GM10266 (cell line): ENCODE data around the gene CLEC4M.

Experiments used
- DNase-seq: peaks from one replicate; pipeline ENCODE4 v3.0.0; 2012; ENCODE audit errors: extremely low spot score
- CTCF ChIP-seq: IDR thresholded peaks from 2 replicates; pipeline ENCODE4 v1.5.1; 2012; ENCODE audit warnings: mild to moderate bottlenecking, low read depth; ENCODE audit not compliant: control insufficient read depth, insufficient read depth; ENCODE audit errors: missing control alignments

CLEC4M gene

DNA sequence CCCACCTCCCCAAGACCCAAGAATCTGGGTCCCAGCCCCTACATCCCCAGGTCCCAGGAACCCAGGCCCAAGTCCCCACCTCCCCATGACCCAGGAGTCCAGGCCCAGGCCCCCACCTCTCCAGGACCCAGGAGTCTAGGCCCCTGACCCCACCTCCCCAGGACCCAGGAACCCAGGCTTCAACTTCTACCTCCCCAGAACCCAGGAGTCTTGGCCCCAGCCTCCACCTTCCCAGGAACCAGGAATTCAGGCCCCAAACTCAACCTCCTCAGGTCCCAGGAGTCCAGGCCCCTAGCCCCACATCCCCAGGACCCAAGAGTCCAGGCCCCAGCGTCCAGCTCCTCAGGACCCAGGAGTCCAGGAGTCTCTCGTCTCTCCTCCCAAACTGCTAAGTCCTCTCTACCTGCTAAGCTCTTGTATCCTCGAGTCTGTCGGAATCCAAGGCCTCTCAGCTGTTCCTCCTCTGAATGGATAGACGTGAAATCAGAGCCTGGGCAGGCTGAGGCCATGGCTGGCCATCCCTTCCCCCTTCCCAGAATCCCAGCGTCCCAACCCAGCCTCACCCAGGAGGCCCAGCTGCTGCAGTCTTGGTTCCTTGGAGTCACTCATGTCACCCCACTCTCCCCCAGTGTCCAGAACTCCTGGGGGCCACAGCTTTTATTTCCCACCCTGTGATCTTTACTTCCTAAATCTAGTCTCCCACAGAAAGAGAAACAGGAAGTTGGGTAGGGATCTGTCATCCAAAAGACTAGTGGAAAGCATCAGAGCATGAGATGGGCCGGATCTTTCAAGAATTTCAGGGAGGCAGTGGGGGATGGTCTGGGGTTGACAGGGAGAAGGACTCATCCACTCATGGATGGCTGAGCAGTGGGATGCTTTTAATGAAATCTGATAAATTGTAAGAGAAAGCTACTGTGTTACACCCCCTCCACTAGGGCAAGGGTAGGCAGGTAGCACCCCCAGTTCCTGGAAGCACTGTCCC lies 15.8 kb upstream of the CLEC4M start, which contains the start of gene CD209:
Gene CD209 (minus strand): TSS at position 632 of the 982 bp plus-strand sequence. CDS start 23 bp downstream, at position 609.
- TF ChIP-seq CTCF: no peak

DNA sequence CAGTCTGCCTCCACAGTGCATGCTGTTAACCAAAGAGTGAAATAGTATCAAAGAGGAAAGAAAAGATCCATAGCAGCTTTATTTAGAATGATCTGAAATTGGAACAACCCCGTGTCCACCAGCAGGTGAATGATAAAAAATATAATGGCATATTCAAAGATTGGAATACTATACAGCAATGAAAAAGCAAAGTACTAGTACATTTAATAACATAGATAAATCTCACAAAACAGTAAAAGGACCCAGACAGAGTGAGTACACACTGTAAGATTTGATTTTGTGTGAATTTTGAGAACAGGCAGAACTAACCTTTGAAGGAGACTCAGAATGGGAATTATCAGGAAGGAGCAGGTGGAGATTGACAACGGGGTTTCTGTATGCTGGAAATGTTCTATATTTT lies 14.9 kb upstream of the CLEC4M start:
- no peak for TF ChIP-seq CTCF
- no peak for DNase-seq

More for the DNA sequence above, 15.8 kb upstream of the CLEC4M start, which contains the start of gene CD209:
- DNase-seq: no peak

GRCh38 chr19:7748756-7749155 lies 14.3 kb upstream of the CLEC4M start:
- no peak for DNase-seq
- TF ChIP-seq CTCF: no peak

- DNase-seq: no peak
- no peak for TF ChIP-seq CTCF
These were observed 11.8 kb upstream of the CLEC4M start for GRCh38 chr19:7751157-7751783.

GRCh38 chr19:7756258-7756657 lies 6.8 kb upstream of the CLEC4M start:
- TF ChIP-seq CTCF: no peak

GRCh38 chr19:7757358-7757757 lies 5.7 kb upstream of the CLEC4M start:
- no peak for DNase-seq
- TF ChIP-seq CTCF: no peak

More at GRCh38 chr19:7756258-7756657, 6.8 kb upstream of the CLEC4M start:
- no peak for DNase-seq
